NCI-H128 (cell line): ENCODE data around the gene PYHIN1.

Experiments
- DNase-seq: peaks from one replicate; lab custom pipeline; 2025; ENCODE audit not compliant: unreplicated experiment; lab: John Stamatoyannopoulos, UW

The PYHIN1 gene

GRCh38 chr1:159012495-159012894 is 81.1 kb downstream of the PYHIN1 start:
- DNase-seq: no peak

GRCh38 chr1:159014003-159014571 is 82.7 kb downstream of the PYHIN1 start:
- DNase-seq: no peak

GRCh38 chr1:159014851-159015250 is 83.5 kb downstream of the PYHIN1 start:
- DNase-seq: no peak

GRCh38 chr1:159015440-159015909 is 84.1 kb downstream of the PYHIN1 start:
- DNase-seq: no peak

GRCh38 chr1:159023723-159024122 is 92.4 kb downstream of the PYHIN1 start:
- no peak for DNase-seq

- DNase-seq: no peak
These were observed 93.7 kb downstream of the PYHIN1 start for GRCh38 chr1:159025043-159025442.
